Measurements from ENCODE around the gene SNX6. TPM values are rescaled to one million over a fixed set of nuclear protein-coding genes. Genes with fewer than 3 reads are reported as not detected.
"Not testable (repeated sequence)": the region's sequence is repeated elsewhere in the genome, so short reads cannot be mapped to it uniquely, and the experiment has no call there.

Gene SNX6
- total RNA-seq, 2 experiments from 2014 or later = 61.1 to 62.8 TPM

DNA sequence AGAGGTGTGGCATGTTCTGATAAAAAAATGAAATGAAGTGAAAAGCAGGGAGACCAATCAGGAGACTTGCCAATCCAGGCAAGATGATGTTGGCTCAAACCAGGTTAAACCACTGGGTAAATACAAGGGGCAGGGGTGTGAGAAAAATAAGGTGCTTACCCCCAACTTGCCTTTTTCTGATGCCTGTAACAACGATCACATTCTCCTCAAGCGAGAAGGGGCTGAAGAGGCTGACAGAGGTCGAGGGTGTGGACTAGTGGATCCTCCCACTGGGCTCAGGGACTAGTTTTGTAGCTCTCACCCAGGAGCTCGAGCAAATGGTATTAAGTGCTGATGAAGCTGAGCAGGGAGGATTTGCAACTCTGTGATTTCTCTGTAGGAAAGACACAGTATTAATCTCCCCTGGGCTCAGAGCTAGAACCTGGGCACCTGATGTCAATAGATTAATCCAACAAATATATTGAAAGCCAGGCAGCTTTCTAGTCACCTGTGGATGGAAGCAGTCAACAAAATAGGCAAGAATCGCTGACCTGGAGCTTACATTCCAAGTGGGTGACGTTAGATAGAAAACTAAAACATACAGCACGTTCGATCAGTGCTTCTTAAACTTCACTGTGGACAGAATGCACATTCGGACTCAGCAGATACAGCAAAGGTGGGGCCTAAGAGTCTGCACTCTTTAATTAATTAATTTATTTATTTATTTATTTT, 75.3 kb downstream of the SNX6 start:
- intact Hi-C loops (cut with micrococcal nuclease) = no loop called here
- H3K27me3 Mint-ChIP-seq = no peaks in the 10 kb centered on the region
- DNase-seq (no peak), ATAC-seq (no peak)
- ChIA-PET POLR2A (no interaction called here), CTCF (interaction anchor here (1.5 kb wide), 1 partner anchor 223 kb away, joined by 4 read pairs; no protein-coding TSS in a partner anchor)
- peaks cover 9% of the 10 kb centered on the region for H3K9me3 Mint-ChIP-seq
- no peaks in the 10 kb centered on the region for H3K36me3 Mint-ChIP-seq (ENCODE audit: low read depth)
- TF ChIP-seq, protein P1, sequence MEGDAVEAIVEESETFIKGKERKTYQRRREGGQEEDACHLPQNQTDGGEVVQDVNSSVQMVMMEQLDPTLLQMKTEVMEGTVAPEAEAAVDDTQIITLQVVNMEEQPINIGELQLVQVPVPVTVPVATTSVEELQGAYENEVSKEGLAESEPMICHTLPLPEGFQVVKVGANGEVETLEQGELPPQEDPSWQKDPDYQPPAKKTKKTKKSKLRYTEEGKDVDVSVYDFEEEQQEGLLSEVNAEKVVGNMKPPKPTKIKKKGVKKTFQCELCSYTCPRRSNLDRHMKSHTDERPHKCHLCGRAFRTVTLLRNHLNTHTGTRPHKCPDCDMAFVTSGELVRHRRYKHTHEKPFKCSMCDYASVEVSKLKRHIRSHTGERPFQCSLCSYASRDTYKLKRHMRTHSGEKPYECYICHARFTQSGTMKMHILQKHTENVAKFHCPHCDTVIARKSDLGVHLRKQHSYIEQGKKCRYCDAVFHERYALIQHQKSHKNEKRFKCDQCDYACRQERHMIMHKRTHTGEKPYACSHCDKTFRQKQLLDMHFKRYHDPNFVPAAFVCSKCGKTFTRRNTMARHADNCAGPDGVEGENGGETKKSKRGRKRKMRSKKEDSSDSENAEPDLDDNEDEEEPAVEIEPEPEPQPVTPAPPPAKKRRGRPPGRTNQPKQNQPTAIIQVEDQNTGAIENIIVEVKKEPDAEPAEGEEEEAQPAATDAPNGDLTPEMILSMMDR (IDR thresholded peaks at IDR 0.05) = no peak
- peak overlapping the region; percentile 43 for H3K27ac Mint-ChIP-seq
- H3K4me1 Mint-ChIP-seq (ENCODE audit: low read depth) = peaks cover 19% of the 10 kb centered on the region
- peak overlapping the region; percentile 43 for H3K4me3 Mint-ChIP-seq

DNA sequence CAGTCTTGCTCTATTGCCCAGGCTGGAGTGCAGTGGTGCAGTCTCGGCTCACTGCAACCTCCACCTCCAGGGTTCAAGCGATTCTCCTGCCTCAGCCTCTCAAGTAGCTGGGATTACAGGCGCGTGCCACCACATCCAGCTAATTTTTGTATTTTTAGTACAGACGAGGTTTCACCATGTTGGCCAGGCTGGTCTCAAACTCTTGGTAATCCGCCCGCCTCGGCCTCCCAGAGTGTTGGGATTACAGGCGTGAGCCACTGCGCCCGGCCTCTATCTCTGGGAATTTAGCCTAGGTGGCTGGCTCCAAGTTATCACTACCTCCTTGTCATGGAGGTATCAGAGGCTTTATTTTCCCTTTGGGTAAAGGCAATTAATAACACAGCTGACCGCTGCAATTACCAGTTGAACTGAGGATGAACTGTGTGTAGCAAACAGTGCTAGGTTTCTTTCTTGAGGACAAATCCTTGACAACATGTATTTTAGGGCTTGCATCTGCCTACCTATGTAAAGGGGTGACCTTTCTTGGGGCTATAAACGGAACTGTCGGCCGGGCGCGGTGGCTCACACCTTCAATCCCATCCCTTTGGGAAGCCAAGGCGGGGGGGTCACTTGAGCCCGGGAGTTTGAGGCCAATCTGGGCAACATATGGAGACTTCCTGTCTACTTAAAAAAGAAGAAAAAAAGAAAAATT, 80.5 kb downstream of the SNX6 start:
- Mint-ChIP-seq H3K4me1 (ENCODE audit: low read depth) (peaks cover 15% of the 10 kb centered on the region), H3K9me3 (peaks cover 12% of the 10 kb centered on the region)
- H3K36me3 Mint-ChIP-seq (ENCODE audit: low read depth); CTCF ChIA-PET; intact Hi-C loops (cut with micrococcal nuclease); ATAC-seq; DNase-seq; H3K4me3 Mint-ChIP-seq; H3K27me3 Mint-ChIP-seq; H3K27ac Mint-ChIP-seq: not testable (repeated sequence)
- POLR2A ChIA-PET = interaction anchor here (1.1 kb wide), 1 partner anchor 9 kb away, joined by 4 read pairs; no protein-coding TSS in a partner anchor

DNA sequence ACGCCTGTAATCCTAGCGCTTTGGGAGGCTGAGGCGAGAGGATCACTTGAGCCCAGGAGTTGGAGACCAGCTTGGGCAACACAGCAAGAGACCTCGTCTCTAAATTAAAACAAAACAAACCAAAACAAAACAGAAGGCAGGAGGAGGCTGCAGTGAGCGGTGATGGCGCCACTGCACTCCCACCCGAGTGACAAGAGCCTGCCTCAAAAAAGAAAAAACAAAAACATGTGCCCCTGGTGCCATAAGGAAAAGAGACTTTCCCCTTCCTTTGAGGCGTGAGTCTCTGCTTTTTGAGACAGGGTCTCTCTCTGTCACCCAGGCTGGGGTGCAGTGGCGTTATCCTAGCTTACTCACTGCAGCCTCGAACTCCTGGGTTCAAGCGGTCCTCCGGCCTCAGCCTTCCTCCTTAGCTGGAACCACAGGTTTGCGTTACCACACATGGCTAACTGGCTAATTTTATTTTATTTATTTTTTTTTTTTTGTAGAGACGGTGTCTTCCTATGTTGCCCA, 81.4 kb downstream of the SNX6 start:
- H3K9me3 Mint-ChIP-seq = peaks cover 12% of the 10 kb centered on the region
- TF ChIP-seq, protein P1 (IDR thresholded peaks at IDR 0.05) = no peak
- no peaks in the 10 kb centered on the region for H3K36me3 Mint-ChIP-seq (ENCODE audit: low read depth)
- ChIA-PET POLR2A (no interaction called here), CTCF (no interaction called here)
- no peak for DNase-seq
- no peak overlapping the region for H3K27ac Mint-ChIP-seq
- ATAC-seq = no peak
- intact Hi-C loops (cut with micrococcal nuclease) = no loop called here
- H3K4me3 Mint-ChIP-seq = no peak overlapping the region
- no peaks in the 10 kb centered on the region for H3K27me3 Mint-ChIP-seq
- peaks cover 11% of the 10 kb centered on the region for H3K4me1 Mint-ChIP-seq (ENCODE audit: low read depth)

DNA sequence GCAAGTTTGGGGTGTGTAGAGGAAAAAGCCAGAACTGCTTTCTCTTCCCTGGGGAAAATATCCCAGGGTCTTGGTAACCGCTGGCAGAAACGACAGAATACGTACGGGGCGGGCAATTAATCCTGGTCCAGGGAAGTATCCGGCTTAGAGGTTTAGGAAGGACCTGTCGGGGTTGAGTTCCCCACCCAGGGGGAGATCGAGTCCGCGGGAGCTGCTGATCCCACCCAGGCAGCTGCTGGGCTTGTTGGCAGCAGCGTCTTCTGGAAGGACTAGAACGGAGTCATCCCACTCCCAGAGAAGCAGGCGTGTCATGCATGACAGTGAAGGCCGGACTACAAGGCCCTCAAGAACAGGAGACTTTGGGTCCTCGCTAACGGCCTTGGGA, 82.8 kb downstream of the SNX6 start:
- Mint-ChIP-seq H3K9me3 (peaks cover 12% of the 10 kb centered on the region), H3K4me1 (ENCODE audit: low read depth) (peaks cover 11% of the 10 kb centered on the region)
- H3K4me3 Mint-ChIP-seq; intact Hi-C loops (cut with micrococcal nuclease); CTCF ChIA-PET; DNase-seq; POLR2A ChIA-PET; H3K27ac Mint-ChIP-seq; H3K36me3 Mint-ChIP-seq (ENCODE audit: low read depth); H3K27me3 Mint-ChIP-seq: not testable (repeated sequence)
- peak; percentile 36 for ATAC-seq

DNA sequence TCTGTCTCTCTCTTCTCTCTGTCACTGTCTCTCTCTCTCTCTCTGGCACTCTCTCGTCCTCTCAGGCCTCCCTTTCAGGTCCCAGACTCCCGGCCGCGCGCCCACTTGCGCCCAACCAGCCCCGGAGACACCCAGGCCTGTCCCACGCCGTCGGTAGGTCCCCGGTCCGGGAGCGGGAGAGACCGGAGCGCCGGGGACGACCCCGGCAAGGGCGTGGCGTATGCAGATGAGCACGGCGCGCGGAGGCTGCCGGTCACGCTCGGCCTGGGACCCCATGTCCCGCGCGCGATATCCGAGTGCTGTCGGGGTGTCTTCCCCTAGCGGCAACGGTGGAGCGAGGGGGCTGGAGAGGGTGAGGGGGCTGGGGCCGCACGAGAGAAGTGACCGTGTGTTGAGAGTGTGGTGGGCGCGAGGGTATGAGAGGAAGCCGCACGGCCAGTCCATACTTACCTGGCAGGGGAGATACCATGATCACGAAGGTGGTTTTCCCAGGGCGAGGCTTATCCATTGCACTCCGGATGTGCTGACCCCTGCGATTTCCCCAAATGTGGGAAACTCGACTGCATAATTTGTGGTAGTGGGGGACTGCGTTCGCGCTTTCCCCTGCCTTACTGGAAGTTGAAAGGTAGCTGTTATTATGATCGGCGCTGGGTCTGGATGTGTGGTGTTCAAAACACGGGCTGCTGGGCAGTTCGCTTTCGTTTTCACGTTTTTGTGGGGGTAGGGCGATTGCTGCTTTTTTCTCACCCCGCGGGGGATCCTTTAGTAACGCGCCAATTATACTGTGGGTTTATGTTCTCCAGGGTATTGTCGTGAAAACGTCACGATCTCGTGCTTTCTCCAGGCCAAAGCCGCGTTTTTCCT, 83.4 kb downstream of the SNX6 start:
- DNase-seq; intact Hi-C loops (cut with micrococcal nuclease); CTCF ChIA-PET; H3K4me3 Mint-ChIP-seq; H3K36me3 Mint-ChIP-seq (ENCODE audit: low read depth); H3K27me3 Mint-ChIP-seq; H3K4me1 Mint-ChIP-seq (ENCODE audit: low read depth); POLR2A ChIA-PET; H3K27ac Mint-ChIP-seq; H3K9me3 Mint-ChIP-seq: not testable (repeated sequence)
- peak; percentile 80 for ATAC-seq

DNA sequence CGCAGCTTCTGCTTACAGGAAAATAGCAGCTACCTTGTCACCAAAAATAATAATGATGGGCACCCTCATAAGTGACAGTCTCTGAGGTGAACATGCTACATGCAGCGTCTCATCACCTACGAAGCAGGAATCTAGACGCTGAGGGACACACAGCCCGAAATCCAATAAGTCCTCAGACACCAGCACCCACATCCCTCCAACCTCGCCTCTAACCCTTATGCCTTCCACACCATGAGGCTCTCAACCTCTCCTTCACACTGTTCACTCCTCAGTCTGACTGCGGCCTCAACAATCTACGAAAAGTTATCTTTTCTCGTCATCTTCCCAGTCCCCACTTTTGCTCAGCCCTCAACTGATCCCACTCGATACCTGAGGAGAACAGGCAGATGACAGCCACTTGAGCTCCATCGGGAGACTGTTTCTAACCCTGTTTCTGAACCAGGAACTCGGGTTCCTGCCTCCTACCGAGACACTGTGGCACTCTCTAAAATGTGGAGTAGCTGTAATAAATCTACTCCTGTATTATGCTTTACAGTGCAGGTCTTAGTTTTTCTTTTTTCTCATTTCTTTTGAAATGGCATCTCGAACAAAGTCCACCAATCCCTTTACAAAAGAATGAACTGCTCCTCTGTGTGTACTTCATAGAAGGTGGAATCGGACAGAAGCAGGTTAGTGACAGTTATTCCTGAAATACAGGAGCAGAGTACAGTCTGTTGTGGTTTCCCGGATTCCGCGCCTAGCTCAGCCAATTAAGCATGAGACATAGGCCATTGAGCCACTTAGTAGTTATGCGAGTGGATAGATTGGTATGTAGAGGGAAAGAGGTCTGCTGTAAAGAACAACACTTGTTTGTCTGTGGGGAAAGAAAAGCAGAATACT, 89.5 kb downstream of the SNX6 start:
- H3K27me3 Mint-ChIP-seq; intact Hi-C loops (cut with micrococcal nuclease); DNase-seq; H3K36me3 Mint-ChIP-seq (ENCODE audit: low read depth); H3K9me3 Mint-ChIP-seq; ATAC-seq: not testable (repeated sequence)
- Mint-ChIP-seq H3K27ac (peak overlapping the region; percentile 99), H3K4me3 (peak overlapping the region; percentile 93), H3K4me1 (ENCODE audit: low read depth) (peaks cover 27% of the 10 kb centered on the region)
- CTCF ChIA-PET = interaction anchor here (1.0 kb wide), 1 partner anchor 209 kb away, joined by 3 read pairs; no protein-coding TSS in a partner anchor
- POLR2A ChIA-PET = interaction anchor here (0.7 kb wide), 1 partner anchor 9 kb away, joined by 4 read pairs; no protein-coding TSS in a partner anchor

Data from activated CD8-positive, alpha-beta T cell treated with anti-CD3 and anti-CD28 coated beads for 36 hours (primary cell).